ENCODE data around the gene MRPL23. TPM values are rescaled to one million over a fixed set of nuclear protein-coding genes. Genes with fewer than 3 reads are reported as not detected.

The MRPL23 gene
- total and polyA plus RNA-seq, 2 of the 8 experiments (the other 6 are each of a cell fraction or from before 2014, with no cell fraction given) = 86.4 to 244 TPM

GRCh38 chr11:1949302-1949701, 2.2 kb downstream of the MRPL23 start:
- FAIRE-seq = no peak
- Histone ChIP-seq H4K5ac (ENCODE audit: insufficient read length, low read depth, low read length) (no peak overlapping the region), H3K4me2 (ENCODE audit: insufficient read depth in 1 of 2, low read depth in 2 of 2, low read length in 2 of 2) (no peak overlapping the region), H2AK5ac (ENCODE audit: low read depth, low read length) (no peak overlapping the region), H2BK5ac (ENCODE audit: low read depth, low read length) (no peak overlapping the region), H3K4me3 (ENCODE audit: extremely low read depth in 1 of 4, insufficient read depth in 2 of 4, low read depth in 3 of 4, low read length in 4 of 4) (no peak overlapping the region), H4K20me1 (replicated peaks in 1 of 2; ENCODE audit: control insufficient read depth in 1 of 2, insufficient read depth in 2 of 2, low read length in 2 of 2) (no peaks in the 10 kb centered on the region), H3K4ac (replicated peaks; ENCODE audit: insufficient read length, low read depth, low read length) (no peak overlapping the region), H3K14ac (ENCODE audit: insufficient read length) (no peak overlapping the region), H3K79me1 (ENCODE audit: low read depth, low read length) (no peaks in the 10 kb centered on the region), H4K8ac (ENCODE audit: extremely low read depth, insufficient read depth, low read length) (no peak overlapping the region), H3K79me2 (ENCODE audit: control insufficient read depth in 1 of 2, insufficient read depth in 2 of 2, low read length in 2 of 2) (no peaks in the 10 kb centered on the region), H2BK12ac (ENCODE audit: low read depth, low read length) (no peak overlapping the region), H2BK20ac (ENCODE audit: low read length) (no peak overlapping the region), H3K36me3 (ENCODE audit: control insufficient read depth in 2 of 4, insufficient read depth in 4 of 4, low read length in 3 of 4) (no peaks in the 10 kb centered on the region), H4K91ac (replicated peaks; ENCODE audit: insufficient read length, low read length) (no peak overlapping the region), H3K23me2 (ENCODE audit: low read depth, low read length) (no peaks in the 10 kb centered on the region), H3K23ac (ENCODE audit: insufficient read length) (no peak overlapping the region), H3K9me3 (ENCODE audit: insufficient read depth in 2 of 2, low read depth in 1 of 2, low read length in 1 of 2) (no peaks in the 10 kb centered on the region), H2AFZ (ENCODE audit: low read length) (no peak overlapping the region), H3K27ac (ENCODE audit: low read depth, low read length) (no peak overlapping the region), H3K56ac (replicated peaks; ENCODE audit: insufficient read length, low read depth, low read length) (no peak overlapping the region), H2BK15ac (ENCODE audit: low read length) (no peak overlapping the region), H3K9ac (replicated peaks in 1 of 4; ENCODE audit: extremely low read depth in 1 of 4, low read depth in 3 of 4, low read length in 3 of 4) (no peak overlapping the region), H3K18ac (ENCODE audit: extremely low read depth, low read length) (no peak overlapping the region), H2BK120ac (replicated peaks; ENCODE audit: low read depth, low read length) (no peak overlapping the region), H3K27me3 (replicated peaks in 1 of 4; ENCODE audit: control insufficient read depth in 3 of 4, extremely low read depth in 1 of 4, insufficient read depth in 3 of 4, low read length in 3 of 4) (no peaks in the 10 kb centered on the region), H3K4me1 (replicated peaks in 1 of 4; ENCODE audit: control insufficient read depth in 3 of 4, insufficient read depth in 4 of 4, low read length in 3 of 4) (no peaks in the 10 kb centered on the region)
- POLR2A ChIA-PET (ENCODE audit: partially characterized antibody) = interaction anchor here (1.1 to 2.2 kb wide), 4 partner anchors 9 to 202 kb away, joined by 3 to 9 read pairs (median 4); no protein-coding TSS in a partner anchor
- CTCF ChIA-PET (ENCODE audit: partially characterized antibody) = interaction anchor here (0.7 to 18.8 kb wide), 34 partner anchors 9 to 296 kb away, joined by 3 to 416 read pairs (median 4); partner anchors contain the start of genes INS, SYT8 and TNNI2
- TF ChIP-seq GTF2F1 (IDR thresholded peaks at IDR 0.05; ENCODE audit: borderline replicate concordance, low read depth, low read length) (no peak), EGR1 (IDR thresholded peaks at IDR 0.05; ENCODE audit: borderline replicate concordance, low read depth, low read length) (no peak), HDAC2 (IDR thresholded peaks at IDR 0.05; ENCODE audit: borderline replicate concordance in 1 of 2, low read depth in 2 of 2, low read length in 2 of 2) (no peak), USF2 (IDR thresholded peaks at IDR 0.05; ENCODE audit: low read length) (no peak), SRF (IDR thresholded peaks at IDR 0.05; ENCODE audit: low read depth, low read length) (no peak)
- DNase-seq (ENCODE audit: low read depth in 1 of 2, low spot score in 2 of 2) = no peak
- WGBS, 2 experiments (ENCODE audit: extremely low coverage in 1 of 2, insufficient coverage in 1 of 2, insufficient read length in 1 of 2, insufficient replicate concordance in 2 of 2, low coverage in 1 of 2, low lambda C conversion rate in 2 of 2, missing lambda C conversion rate in 1 of 2) = no CpG with 5 or more reads among the region's 6 CpGs

Data from H1 (cell line).